ENCODE results near the gene ACR.
A peak's percentile ranks its signal among the peaks of the same experiment; 100 is the strongest.

ACR gene

GRCh38 chr22:50717709-50718351 lies 20.2 kb upstream of the ACR start:
- no peak for DNase-seq (ENCODE audit: low read depth)

GRCh38 chr22:50718352-50718709 lies 19.7 kb upstream of the ACR start:
- DNase-seq (ENCODE audit: low read depth), result no peak

GRCh38 chr22:50719814-50720300 lies 18.1 kb upstream of the ACR start:
- DNase-seq (ENCODE audit: low read depth), result no peak

- DNase-seq (ENCODE audit: low read depth), result no peak
Measured at GRCh38 chr22:50720301-50721256, 17.4 kb upstream of the ACR start.

GRCh38 chr22:50721257-50721844 lies 16.7 kb upstream of the ACR start:
- DNase-seq (ENCODE audit: low read depth), result no peak

GRCh38 chr22:50722048-50722701 lies 15.8 kb upstream of the ACR start:
- no peak for DNase-seq (ENCODE audit: low read depth)

GRCh38 chr22:50722716-50723428 lies 15.1 kb upstream of the ACR start:
- DNase-seq (ENCODE audit: low read depth), result no peak

GRCh38 chr22:50723991-50724390 lies 14.0 kb upstream of the ACR start:
- DNase-seq (ENCODE audit: low read depth), result no peak

- DNase-seq (ENCODE audit: low read depth), result no peak
Measured at GRCh38 chr22:50724616-50725015, 13.4 kb upstream of the ACR start.

GRCh38 chr22:50725597-50725996 lies 12.4 kb upstream of the ACR start:
- DNase-seq (ENCODE audit: low read depth), result no peak

- DNase-seq (ENCODE audit: low read depth), result no peak
Measured at GRCh38 chr22:50726643-50727340, 11.2 kb upstream of the ACR start.

- no peak for DNase-seq (ENCODE audit: low read depth)
Measured at GRCh38 chr22:50727678-50728522, 10.1 kb upstream of the ACR start.

- DNase-seq (ENCODE audit: low read depth), result no peak
Measured at GRCh38 chr22:50728523-50728931, 9.5 kb upstream of the ACR start.

- DNase-seq (ENCODE audit: low read depth), result no peak
Measured at GRCh38 chr22:50729391-50730012, 8.5 kb upstream of the ACR start.

- DNase-seq (ENCODE audit: low read depth), result no peak
Measured at GRCh38 chr22:50730013-50730891, 7.8 kb upstream of the ACR start.

GRCh38 chr22:50730941-50731661 lies 6.9 kb upstream of the ACR start:
- no peak for DNase-seq (ENCODE audit: low read depth)

GRCh38 chr22:50731811-50732624 lies 6.0 kb upstream of the ACR start:
- peak; percentile 44 for DNase-seq (ENCODE audit: low read depth)
